ENCODE data around the gene CDCA7L.

The CDCA7L gene, protein sequence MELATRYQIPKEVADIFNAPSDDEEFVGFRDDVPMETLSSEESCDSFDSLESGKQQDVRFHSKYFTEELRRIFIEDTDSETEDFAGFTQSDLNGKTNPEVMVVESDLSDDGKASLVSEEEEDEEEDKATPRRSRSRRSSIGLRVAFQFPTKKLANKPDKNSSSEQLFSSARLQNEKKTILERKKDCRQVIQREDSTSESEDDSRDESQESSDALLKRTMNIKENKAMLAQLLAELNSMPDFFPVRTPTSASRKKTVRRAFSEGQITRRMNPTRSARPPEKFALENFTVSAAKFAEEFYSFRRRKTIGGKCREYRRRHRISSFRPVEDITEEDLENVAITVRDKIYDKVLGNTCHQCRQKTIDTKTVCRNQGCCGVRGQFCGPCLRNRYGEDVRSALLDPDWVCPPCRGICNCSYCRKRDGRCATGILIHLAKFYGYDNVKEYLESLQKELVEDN

DNA sequence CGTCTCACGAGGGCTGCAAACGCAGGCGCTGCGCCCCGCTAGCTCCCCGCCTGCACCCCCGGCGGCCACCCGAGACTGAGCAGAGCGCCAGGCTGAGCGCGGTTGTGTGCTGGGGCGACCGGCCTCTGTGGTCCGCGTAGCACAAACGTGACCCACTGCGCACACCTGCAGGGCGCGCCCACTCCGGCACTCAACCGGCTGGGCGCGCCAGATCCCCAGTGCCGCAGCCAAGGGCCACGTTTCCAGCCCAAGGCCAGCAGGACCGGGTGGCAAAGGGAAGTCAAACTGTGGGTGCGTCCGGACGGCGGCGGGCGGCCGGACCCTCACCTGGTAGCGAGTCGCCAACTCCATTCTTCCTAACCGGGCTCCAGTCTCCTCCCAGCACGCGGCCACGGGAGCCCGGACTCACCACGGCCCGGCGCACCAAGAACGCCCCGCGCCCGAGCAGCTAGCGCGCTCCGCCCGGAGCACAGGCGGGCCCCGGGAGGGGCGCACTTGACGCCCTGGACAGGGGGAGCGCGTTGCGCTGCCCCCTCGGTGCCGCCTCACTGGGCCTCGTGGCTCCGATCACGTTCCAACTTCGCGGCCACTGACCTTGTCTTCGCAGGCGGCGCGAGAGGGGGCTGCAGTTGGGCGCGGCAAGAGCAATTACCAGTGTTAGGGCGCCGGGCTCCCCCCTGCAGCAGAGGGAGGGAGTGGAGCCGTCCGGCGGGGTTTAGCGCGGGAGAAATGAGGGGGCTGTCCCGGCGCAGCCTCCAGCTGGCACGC lies at the start of gene CDCA7L:
Gene CDCA7L, minus strand, starts transcription at position 446 of the 768 bp plus-strand sequence. Its CDS starts 95 bp downstream, at position 351.
- peak; percentile 67 for DNase-seq

DNA sequence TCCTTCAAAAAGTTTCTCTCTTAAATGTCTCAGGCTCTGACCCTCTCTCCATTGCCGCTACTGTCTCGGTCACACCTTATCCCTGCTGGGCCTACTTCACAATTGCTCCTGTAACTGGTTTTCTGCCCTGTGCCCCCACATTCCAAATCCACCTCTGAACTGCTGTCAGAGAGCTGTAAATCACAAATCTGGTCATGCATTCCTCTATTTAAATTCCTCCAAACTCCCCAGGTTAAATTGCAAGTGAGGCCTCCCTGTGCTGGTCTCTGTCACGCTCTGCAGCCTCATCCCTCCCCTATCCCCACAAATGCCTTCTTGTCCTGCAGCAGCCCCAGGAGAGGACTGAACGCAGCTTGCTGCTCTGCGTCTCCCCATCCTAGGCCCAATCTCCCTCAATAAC lies 40.4 kb upstream of the CDCA7L start:
- no peak for DNase-seq

DNA sequence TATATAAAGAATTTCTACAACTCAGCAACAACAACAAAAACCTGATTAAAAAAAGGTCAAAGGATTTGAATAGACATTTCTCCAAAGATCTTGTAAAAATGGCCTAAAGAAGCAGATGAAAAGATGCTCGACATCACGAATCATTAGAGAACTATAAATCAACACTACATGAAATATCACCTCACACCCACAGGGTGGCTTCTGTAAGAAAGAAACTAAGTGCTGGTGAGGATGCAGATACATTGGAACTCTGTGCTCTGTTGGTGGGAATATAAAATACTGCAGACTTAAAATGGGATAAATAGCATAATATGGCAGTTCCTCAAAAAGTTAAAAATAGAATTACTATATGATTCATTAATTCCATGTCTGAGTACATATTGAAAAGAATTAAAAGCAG lies 38.3 kb upstream of the CDCA7L start:
- no peak for DNase-seq

DNA sequence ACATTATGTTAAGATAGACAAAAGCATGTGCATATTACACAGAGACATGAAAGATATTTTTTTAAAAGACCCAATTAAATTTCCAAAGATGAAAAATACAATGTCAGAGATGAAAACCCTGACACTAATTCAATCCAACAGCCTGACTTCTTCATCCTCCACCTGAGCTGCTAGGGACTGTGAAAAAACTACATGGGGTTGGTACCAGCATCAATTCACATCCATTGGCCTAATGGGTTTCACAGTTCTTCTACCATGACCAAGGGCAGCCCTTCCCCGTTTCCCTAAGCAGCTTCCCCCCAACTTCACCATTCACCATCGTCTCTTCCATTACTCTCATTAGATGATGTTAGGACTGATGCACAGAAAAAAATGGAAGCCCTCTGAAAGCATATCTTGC lies 37.4 kb upstream of the CDCA7L start:
- no peak for DNase-seq

DNA sequence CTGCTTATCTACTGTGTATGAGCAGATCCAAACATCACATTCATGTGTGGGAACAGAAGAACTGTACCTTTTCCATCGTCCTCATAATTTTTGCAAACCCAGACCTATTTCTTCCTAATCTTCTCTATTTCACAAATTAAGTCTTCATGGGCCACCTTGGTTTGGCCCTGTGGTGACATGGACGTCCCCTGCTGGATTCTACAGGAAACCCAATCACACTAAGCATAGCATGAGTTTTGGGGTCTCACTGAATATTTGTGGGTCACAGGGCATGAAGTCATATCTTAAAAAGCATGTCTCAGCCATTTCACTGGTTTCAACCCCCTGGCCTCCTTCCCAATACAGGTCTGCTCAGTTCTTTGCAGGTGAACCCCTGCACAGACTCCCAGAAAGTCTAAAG lies 35.8 kb upstream of the CDCA7L start:
- no peak for DNase-seq

DNA sequence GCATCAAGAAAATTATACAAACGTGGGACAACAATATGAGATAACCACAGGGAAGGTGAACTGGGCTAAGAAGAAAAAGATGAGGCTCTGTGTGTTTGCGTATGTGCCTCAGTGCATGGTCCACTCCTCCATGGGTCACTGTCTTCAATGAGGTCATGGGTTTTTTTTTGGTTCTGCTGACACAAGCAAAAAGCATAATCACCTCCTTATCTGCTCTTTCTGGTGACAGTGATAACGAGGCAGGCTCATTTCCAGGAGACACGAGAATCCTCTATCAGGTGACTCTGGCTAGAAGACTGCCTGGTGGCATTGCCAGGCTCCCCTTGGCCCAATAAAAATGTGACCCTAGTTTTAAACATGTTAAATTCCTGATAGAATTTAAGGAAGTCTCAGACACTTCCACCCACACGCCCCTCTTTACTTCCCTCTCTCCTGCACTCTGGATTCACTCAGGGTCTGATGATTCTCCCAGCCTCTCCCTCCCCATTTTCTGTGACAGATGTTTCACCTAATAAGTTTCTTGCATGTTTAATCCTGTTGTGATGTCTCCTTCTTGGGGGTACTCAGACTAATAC lies 35.3 kb upstream of the CDCA7L start:
- DNase-seq: no peak

DNA sequence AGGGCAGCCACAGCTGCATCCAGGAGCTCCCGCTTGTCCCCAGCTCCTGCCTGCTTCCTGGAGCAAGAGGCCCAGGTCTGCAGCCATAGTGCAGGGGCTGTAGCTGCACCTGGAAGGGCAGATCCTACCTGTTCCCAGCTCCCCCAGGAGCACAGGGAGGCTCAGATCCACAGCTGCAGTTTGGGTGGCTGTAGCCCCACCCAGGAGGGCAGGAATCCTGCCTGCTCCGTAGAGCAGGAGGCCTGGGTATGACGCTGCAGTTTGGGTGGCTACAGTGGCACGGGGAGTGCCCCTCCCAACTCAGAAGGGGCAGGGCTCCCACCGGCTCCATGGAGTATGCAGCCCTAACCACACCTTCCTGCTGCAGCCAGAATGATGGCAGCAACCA lies 26.7 kb upstream of the CDCA7L start:
- no peak for DNase-seq

DNA sequence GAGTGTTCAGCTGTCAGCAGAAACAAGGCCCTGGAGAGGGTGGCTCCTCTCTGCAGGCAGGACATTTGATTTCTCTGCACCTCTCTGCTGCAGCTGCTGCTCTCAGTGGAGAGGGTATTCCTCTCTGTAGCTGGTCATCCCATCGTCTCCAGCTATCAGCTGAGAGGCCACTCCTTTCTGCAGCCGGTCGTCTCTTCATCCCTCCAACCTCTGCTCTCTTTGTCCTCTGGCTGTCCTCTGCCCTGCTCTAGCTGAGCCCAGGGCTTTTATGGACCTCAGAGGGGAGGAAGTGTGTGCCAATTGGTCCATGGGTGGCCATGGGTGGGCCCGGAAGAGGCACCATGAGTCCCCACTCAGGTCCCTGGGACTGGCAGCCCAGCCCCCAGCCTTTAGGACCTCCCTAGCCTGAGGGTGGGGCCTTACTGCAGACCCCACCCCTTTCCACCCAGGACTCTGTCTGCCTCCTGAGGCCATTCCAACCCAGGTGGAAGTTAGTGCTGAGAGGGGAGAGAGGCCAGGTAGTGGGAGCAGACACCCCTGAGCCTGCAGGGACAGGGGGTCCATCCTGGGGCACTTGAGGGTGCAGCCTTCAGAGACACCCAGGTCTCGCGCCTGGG lies 26.2 kb upstream of the CDCA7L start:
- DNase-seq: no peak

DNA sequence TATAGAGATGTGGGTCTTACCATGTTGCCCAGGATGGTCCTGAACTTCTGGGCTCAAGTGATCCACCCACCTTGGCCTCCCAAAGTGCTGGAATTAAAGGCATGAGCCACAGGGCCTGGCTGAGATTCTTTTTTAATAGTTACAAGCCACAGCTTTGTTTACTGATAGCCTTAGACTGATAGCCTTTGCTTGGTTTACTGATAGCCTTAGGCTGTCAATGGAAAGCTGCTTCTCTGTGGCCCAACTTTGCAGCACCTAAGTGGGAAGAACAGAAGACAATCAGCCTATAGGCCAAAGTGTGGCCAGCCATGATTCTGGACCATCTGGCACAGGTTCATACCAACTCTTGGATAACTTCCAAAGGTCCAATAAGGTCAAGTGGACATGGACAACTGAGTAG lies 24.1 kb upstream of the CDCA7L start:
- DNase-seq: no peak

DNA sequence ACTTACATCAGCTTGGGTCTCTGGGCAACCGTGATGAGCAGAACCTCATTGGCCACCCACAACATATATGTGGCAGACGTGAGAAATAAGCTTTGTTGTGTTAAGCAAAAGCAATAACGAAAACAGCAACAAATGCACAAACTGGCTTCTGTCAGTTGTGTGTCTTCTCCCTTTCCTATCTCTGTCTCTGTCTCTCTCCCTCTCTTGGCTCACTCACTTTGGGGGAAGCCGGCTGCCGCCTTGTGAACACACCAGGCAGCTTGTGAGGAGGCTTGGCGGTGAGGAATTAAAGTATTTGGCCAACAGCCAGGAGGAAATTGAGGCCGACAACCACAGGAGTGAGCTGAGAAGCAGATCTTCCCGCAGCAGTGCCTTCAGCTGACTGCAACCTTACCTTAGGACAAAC lies 21.9 kb upstream of the CDCA7L start:
- DNase-seq: peak; percentile 53

DNA sequence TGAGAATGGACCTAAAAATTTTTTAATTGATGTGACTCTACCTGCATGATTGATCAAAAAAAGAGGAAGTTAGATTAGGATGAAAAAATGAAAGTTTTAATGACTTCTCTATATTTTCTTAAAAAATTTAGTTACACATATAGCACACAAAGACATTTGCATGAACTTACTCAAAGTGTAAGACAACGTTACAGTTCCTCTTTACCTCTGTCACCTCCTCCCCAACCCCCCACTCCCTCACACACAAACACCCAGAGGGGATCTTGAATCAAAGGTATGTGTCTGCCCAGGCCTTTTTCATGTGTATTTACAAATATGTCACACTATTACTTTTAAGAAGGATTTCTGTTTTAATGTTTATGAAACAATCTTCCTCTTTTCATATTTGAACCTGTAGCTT lies 20.6 kb upstream of the CDCA7L start:
- DNase-seq: no peak

DNA sequence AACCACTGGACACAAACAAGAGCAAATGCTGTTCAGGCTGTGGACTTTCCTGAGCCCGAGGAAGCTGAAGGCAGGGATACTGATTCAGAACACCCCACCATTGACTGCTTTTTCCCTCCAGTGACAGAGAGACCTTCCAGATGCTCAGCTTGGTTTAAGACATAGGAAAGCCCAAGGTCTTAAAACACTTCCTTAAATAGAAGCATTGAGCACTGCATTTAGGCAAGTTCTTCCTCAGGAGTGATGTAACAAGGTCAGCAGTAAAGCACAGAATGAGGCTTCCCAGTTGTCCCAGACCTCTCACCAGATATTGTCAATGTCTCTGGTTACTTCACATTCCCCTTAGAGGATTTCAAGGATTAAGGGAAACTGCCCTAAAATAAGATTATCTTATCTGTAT lies 19.6 kb upstream of the CDCA7L start:
- no peak for DNase-seq

DNA sequence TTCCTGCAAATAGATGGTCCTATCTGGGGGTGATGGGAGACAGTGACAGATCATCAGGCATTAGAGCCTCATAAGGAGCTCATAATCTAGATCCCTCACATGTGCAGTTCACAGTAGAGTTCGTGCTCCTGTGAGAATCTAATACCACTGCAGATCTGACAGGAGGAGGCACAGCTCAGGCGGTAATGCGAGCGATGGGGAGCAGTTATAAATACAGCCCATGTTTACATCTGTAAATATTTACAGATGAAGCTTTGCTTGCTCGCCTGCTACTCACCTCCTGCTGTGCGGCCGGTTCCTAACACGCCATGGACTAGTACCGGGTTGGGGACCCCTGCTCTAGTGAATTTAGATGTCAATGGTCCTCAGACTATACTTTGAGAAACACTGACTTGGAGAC lies 17.0 kb upstream of the CDCA7L start:
- no peak for DNase-seq

DNA sequence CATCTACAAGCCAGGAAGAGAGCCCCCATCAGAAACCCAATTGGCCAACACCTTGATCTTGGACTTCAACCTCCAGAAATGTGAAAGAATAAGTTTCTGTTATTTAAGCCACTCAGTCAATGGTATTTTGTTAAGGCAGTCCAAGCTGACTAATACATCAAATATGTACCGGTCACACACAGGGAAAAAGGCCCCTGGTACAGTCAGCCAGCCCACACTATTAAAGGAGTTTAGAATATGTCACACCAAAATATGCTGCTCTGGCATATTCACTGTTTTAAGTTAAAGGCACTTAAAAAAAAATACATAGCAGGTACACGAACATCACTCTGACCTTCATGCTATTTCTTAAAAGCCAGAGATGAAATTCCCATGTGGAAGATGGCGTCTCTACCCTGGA lies 15.2 kb upstream of the CDCA7L start:
- peak; percentile 86 for DNase-seq

DNA sequence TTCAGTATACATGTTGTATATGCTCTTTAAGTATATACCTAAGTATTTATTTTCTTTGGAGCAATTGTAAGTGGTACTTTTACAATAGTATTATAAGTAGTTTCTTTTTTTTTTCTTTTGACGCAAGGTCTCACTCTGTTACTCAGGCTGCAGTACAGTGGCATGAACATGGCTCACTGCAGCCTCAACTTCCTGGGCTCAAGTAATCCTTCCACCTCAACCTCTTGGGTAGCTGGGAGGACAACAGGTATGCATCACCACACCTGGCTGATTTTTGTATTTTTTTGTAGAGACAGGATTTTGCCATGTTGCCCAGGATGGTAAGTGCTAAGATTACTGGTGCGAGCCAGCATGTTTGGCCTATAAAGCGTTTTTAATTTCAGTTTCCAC lies 13.7 kb upstream of the CDCA7L start:
- DNase-seq: no peak

DNA sequence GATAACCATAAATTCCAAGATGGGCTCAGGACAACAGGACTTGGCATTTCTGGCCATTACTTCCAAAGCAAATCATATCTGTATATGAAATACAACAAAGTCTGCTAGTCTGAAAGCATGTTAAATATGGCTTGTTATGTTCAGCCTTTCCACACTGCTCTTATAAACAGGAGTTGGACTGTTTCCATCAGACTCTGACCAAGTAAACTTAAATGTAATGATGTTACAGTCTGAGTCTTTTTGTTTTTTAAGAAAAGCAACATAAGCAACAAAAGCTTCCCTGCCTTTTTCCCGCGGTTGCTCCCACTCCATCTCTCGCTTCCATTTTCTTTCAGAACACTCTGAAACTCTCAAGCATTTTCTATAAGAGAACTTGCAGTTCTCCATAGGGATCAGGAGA lies 8.1 kb upstream of the CDCA7L start:
- DNase-seq: no peak

DNA sequence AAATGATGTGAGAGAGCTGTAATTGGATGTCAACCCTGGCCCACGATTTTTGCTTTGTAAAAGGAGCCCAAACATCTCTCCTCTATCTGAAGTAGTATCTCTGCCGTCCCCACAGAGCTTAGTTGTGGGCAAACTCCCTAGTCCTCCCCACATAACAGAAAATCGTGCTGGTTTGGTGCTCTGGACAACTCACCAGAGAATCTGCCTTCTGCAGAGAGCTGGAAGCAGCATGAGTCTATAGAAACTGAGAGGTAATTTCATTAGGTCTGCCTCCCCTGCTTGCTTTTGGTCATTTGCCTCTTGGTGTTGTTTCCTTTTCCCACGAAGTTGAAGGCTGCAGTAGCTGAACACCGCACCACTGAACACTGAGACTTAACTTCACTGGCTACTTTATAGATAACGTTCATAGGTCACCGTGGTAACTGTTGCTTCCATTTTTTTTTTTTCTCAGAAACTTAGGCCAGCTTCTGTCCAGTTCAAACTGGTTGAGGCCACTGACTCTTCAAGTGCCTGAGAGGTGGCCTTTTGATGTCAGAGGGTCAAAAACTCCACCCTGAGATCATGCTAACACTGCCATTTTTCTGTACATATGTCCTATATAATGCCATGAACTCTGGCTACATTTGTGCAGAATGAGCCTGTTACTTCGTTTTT lies 3.3 kb upstream of the CDCA7L start:
- no peak for DNase-seq

DNA sequence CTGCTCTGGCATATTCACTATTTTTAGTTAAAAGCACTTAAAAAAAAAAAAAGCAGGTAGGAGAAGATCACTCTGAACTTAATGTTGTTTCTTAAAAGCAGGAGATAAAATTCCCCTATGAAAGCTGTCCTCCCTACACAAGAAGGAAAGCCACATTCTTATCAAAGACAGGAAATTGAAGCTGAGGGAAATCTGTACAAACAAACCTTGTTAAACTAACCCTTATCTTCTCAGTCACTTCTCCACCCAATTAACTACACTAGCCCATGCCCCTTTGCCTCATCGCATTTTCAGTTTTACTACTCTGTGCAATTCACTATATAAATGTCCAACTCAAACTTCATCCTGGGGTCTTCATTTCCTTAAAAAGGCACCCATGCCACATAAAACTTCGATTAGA lies 2.7 kb upstream of the CDCA7L start:
- no peak for DNase-seq

DNA sequence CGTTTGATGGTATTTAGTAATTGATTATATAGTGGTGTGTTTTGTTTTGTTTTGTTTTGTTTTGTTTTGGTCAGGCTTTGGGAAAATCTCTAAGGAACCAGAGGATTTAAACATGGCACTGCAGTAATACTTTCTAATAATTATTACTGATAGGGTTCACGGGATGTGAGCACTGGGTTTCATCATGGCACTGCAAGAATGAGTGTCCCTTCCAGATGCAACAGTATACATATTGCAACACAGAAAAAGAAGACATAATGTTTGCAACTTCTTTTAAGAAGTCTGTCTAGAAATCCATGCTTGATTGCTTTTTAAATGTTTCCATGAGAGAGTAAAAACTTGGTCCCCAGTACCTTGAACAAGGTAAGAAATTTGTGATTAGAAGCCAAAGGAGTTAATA lies 2.2 kb upstream of the CDCA7L start:
- DNase-seq: no peak

DNA sequence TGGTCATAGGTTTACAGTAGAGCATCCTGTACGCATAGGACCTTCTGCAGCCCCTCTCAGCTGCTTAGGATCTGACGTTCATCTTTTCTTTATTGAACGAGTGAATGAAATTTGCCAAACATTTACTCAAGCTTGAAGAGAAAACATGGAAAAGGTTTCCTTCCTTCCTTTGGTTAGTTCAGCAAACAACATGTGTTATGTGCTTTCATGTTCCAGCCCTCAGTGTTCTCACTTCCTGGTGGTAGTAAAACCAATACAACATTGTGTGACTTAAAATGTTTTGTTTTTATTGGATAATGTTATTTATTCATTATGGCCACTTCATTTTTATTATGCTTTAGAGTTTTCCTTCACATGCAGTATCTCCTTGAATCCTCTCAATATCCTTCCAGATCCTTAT lies 1.4 kb upstream of the CDCA7L start:
- no peak for DNase-seq

DNA sequence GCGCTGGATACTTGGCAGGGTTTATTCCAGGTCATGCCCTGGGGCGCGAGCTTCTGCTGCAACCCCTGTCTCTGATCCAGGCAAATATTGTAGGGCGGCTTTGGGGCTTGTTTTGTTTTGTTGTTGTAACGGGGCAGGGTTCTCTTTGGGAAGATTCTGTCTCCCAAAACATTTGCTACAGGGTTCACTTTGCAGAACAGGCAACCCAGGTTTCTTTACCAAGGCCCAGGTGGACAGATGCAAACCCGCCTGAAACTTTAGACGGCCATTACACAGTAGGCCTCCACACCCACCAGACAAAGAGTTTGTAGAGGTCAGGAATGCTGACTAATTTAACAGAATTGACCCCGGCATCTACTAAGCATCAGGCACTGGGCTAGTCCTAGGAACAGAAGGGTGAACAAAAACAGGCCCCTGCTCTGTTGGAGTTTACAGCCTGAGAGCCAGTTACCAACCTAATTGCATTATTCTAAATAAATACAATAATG lies 567 bp upstream of the CDCA7L start:
- DNase-seq: no peak

DNA sequence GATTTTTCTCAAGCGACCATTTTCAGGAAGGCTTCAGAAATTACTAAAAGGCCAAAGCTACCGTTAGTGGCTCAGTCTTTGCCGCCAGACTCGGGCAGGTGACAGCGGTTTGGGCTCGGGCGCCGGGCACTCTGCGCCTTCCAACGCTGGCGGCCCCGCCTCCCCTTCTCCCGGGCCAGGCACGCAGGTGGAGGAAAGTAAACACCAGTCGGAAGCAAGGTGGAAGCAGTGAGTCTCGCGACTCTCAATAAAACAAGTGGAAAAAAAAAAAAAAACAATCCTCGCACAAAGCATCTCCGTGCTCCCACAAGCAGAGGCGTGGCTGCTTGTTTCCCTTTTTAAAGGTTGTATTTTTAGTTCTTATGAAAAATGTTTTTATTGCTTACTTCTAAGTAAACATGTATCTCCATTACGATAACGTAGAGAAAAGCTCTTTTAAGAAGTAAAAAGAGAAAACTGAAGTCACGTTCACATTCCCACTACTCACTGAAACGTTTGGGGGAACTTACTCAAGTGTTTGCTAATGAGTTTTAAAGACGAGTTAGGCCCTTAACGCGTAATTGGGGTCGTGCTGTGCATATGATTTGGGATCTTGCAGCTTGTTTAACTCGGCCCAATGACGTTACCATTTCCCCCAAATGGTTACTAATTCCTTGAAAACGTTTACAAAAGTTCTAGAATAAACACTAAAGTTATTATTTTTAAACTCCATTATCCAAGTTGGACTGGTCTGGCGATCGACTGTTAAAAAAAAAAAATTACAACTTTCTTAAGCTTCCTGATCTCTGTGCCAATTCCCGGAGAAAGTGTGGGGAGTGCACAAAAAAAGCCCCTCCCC lies 864 bp downstream of the CDCA7L start:
- DNase-seq: no peak
